GM19240 (cell line): ENCODE results near the gene STEAP3.

Source experiments
- DNase-seq: peaks from one replicate; pipeline ENCODE4 v3.0.0; 2011; ENCODE audit warnings: low spot score; ENCODE audit not compliant: insufficient read length

Gene STEAP3

DNA sequence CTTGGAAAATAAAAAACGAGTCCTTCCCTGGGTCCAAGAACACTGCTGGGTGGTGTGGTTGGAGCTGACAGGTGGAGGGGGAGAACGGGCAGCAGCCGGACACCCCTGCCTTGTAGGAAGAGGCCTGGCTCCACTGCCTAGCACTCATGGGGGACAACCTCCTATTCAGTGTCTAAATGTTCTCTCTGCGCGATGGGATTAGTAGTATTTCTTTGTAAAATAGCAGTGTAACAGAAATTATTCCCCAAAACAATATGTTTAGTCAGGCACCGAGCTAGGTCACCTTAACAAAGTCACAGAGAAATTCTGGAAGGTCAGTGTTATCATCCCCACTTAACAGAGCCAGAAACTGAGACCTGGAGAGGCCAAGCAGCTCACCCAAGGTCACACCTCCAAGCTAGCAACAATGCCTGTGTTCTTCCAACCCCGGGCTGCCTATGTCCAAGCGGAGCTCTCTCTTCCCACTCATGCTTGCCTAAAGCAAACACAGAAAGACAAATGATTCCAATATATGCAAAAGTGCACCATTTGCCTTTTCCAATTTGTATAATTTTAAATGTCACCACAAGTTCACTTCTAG, 68.0 kb downstream of the STEAP3 start:
- DNase-seq = no peak

DNA sequence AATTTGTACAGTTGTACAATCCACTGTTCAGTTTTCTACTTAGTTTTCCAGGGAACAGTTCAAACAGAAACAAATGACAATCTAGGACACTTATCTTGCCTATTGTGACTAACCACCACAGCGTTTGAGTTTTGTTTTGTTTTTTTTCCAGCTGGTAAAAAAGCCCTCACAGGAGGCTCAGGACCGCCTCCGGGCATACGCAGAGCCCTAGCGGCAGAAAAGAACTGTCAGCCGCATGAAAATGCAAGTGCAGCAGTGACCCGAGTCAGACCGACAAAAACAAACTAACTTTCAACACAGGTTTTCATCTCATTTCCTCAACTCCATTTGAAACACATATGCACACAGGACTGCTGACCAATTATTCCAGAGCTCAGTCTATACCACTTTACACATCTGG, 68.6 kb downstream of the STEAP3 start:
- no peak for DNase-seq

- no peak for DNase-seq
These were observed 69.6 kb downstream of the STEAP3 start for GRCh38 chr2:119293254-119293653.

DNA sequence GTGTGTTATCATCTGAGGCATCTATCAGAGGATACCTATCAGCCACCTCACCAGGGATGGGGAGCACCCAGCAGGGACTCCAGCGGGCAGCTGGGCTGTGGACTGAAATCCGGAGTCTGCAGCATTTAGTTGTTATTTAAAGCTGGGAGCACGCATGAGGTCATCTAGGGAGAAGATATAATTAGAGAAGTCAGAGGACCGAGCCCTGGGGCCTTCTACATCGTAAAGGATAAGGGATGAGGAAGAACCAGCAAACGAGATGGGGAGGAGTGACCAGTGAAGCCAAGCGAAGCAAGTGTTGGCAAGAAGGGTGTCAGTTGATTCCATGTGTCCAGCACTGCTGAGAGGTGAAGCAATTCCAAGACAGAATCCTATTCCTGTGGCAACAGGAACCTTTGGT, 70.3 kb downstream of the STEAP3 start:
- no peak for DNase-seq

GRCh38 chr2:119294671-119295070, 71.0 kb downstream of the STEAP3 start:
- DNase-seq = no peak

DNA sequence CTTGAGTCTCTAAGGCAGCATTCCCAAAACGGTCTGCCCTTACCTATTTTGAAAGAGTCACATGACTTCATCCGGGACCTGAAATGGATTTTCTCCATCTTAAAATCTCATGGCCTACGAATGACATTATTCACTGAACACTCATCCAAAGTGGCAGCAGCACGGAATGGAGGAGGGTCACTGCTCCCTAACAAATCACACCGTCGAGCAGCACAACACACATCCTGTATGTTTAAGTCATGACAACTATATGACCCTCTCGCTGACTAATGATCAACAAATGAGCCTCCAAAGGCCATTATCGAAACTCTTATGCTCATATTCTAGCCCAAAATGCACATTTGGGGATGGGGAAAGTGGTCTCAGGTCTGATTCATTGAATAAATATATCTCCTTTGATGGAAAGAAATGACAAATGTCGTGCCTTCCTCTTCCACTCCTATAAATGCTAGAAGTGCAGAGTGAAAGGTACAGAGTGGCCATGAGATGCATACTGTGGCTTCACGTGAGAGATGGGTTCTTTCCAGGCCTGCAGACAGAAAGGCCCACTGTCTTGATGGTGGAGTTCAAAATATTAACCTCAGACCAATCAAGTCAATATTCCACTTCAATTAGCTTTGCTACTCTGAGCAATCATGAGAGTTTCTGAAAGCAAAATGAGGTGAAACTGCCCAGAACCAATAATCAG, 72.2 kb downstream of the STEAP3 start:
- no peak for DNase-seq

GRCh38 chr2:119301413-119301812, 77.8 kb downstream of the STEAP3 start:
- DNase-seq = no peak

GRCh38 chr2:119304847-119305246, 81.2 kb downstream of the STEAP3 start:
- no peak for DNase-seq

- DNase-seq = no peak
These were observed 82.0 kb downstream of the STEAP3 start for GRCh38 chr2:119305497-119306195.

DNA sequence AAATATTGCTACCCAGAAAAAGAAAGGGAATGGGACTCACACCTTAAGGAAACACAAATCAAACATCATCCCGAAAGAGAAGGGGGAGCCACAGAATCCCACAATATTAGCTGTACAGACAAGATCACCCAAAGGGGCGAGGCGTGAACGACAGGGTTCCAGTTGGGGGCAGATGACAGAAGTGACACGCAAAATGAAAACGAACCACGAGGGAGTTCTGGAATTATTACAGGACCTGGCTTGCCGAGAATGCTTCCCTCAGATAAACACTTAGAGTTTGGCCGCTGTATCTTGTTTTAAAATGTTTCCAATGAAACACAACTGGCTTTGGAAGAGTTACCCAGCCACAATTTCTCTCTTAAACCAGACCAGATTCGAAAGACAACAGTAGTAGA, 82.6 kb downstream of the STEAP3 start:
- no peak for DNase-seq

- no peak for DNase-seq
These were observed 83.9 kb downstream of the STEAP3 start for GRCh38 chr2:119307419-119308140.

DNA sequence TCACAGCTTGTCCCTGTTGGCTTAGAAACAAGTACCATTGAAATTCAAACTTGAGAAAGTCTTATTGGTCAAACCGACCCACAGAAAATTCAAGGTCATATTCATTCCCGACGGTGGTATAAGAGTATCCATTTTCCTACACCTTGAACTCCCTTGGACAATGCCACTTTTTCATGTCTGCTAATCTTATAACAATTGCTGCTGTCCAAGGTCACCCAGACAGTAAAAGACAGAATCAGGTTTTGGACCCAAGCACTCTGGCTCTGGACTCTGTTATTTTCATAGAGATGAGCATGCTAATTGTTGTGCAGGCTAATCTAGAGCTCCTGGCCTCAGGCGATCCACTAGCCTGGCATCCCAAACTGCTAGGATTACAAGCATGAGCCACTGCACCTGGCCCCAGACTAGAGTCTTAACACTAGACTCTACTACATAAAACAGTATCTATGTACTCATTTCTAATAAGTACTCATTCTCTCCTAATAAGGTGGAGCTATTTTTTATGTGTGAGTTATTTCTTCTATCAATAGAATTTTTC, 85.2 kb downstream of the STEAP3 start:
- DNase-seq = no peak

- DNase-seq = no peak
These were observed 87.7 kb downstream of the STEAP3 start for GRCh38 chr2:119311371-119311770.

DNA sequence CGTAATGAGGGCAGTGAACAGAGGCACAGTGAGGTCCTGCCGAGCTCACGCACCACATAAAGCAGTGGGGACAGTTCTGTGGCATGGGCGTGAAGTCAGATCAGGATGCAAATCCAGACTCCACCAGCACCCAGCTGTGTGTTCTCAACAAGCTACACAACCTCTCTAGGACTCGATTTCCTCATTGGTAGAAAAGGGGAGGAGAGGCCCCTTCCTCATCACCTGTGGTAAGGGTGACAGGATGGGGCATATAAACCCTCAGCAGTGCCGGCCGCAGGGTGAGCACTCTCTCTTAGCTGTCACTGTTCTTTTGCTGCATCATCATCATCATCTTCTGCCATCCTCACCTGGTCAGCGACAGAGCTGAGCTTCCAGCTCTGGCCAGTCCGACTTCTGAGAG, 88.2 kb downstream of the STEAP3 start:
- no peak for DNase-seq
